CD4-positive, alpha-beta T cell treated with Interleukin-4 for 4 hours (primary cell): Measurements from ENCODE around the gene BMPR1A.

Experiments used
- DNase-seq: peaks from one replicate; pipeline ENCODE4 v3.0.0-alpha.2; 2020

The BMPR1A gene

DNA sequence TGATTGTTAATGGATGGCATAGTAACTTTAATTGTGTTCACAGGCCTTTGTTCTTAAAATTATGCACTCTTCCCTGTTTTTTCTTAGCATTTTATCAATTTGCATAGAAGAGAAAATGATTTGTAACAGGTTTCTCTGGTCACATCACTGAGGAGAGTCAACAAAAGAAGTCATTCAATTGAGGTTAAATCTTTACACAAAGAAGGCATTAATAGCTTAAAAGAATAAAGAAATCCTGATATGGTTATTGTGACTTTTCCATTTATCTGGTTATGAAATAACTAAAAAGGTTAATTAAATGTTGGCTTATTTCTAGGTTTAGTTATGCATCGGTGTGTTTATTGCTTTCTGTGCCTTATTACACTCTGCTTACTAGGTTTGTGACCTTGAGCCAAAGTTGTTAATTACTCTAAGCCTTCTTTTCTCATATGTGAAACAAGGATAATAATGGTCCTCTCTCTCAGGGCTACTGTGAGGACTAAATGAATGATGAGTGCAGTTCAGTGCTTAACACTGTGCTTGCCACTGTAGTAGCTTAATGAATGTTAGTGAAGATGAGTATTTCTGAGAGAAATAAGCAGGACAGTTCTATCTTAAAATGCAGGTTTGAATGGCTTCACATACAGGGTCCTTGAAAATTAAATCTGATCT, 12.1 kb downstream of the BMPR1A start:
- DNase-seq = no peak

DNA sequence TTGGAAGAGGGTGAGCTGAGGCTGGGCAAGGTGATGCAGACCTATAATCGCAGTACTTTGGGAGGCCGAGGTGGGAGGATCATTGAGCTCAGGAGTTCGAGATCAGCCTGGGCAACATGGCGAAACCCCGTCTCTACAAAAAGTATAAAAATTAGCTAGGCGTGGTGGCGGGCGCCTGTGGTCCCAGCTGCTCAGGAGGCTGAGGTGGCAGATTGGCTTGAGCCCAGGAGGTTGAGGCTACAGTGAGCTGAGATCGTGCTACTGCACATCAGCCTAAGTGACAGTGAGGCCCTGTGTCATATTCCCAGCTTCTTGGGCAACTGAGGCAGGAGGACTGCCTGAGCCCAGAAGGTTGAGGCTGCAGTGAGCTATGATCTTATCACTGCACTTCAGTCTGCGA, 13.6 kb downstream of the BMPR1A start:
- DNase-seq = no peak

DNA sequence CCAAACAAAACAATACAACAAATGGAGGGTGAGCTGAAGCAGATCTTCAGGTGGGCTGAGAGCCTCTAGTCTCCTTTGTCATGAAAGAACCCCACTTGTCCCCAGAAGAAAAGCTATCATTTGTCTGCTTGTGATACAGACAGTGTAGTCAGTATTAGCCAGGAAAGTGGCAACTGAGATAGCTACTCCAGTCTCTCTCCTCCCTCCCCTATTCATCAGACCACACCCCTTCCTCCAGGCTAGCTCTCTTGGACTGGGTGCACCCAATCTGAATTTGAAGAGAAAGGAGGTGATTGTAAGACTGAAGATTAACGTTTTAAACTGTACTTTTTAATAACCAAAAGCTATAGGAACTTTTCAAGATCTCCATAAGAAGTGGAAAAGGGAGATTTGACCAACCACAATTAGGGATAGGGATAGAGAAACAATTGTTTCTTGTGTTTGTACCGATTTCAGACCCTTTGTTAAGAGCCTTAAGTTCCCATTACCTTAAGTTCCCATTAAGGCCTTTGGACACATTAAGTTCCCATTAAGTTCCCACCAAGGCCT, 14.1 kb downstream of the BMPR1A start:
- DNase-seq = no peak

DNA sequence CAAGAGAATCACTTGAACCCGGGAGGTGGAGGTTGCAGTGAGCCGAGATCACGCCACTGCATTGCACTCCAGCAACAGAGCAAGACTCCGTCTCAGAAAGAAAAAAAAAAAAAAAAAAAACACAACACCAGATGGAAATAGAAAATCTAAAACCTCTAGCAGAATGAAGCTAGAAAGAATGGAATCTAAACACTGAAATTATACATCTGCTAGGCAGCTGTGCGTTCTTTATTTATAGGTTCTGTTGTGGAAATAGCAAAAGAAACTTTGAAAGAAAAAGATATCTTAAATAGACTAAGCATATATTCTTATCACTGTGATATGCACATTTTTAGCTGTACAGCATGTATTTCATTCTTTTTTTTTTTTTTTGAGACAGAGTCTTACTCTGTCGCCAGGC, 17.1 kb downstream of the BMPR1A start:
- no peak for DNase-seq

DNA sequence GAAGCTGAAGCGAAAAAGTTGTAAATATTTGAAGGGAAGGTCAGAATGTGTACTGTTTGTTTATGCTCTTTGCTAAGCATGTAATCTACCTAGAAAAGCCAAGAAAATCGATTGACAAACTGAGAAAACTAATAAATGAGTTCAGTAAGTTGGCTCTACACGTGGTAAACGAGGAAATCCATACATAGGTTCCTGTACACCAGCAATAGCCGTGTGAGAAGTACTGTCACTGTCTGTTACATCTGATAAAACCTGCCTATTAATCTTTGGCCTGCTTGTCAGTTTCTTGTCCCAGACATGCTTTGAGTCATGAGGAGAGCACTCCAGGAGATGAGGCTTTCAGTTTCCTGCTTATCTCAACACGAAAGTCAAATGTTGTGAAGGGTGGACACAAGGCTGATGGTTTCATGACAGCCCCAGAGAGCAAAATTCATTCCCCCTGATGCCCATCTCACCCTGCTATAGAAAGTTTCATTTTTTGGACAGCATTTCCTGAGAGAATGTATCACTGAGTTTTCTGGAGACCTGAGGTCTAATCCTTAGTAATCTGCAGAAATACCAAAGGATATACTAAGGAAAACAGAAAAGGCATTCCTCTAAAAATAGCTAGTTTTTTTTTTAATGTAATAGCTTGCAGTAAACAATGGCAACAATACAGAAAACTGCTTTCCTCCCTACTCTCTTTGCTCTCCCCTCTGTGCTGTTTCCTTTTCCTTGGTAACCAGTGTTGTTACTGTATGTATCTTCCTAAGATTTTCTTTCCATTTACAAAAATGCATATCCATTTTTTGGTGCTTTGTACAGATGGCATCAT, 18.8 kb downstream of the BMPR1A start:
- no peak for DNase-seq

DNA sequence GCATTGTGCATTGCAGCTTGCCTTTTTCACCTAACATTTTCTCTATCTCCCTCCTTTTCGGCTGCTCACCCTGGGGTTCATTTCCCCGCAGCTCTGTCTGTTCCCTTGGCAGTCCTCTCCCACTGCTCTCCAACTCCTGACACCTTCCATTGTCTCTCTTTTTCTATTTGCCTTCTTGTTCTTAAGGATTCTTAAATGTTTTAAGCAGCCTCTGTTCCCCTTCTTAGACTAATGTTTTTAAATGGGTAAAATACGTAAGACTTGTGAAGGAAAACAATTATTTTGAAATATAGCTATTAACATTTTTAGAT, 19.4 kb downstream of the BMPR1A start:
- no peak for DNase-seq

DNA sequence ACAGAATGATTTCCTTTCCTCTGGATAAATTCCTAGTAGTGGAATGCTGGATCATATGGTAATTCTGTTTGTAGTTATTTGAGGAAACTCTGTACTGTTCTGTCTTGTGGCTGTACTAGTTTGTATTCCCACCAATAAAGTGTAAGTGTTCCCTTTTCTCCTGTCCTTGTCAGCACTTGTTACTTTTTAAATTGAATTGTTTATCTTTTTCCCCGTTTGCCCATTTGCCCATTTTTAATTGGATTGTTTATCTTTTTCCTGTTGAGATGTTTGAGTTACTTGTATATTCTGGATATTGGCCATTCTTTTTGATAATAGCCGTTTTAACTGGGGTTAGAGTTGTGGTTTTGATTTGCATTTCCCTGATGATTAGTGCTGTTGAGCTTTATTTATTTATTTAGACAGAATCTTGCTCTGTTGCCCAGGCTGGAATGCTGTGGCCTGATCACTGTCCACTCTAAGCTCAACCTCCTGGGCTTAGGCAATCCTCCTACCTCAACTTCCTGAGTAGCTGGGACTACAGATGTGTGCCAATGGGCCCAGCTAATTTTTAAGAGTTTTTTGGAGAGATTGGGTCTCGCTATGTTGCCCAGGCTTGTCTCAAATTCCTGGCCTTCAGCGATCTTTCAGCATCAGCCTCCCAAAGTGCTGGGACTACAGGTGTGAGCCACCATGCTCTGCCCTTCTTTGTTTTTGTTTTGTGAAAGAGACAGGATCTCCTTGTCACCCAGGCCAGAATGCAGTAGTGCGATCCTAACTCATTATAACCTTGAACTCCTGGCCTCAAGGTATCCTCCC, 23.0 kb downstream of the BMPR1A start:
- no peak for DNase-seq

DNA sequence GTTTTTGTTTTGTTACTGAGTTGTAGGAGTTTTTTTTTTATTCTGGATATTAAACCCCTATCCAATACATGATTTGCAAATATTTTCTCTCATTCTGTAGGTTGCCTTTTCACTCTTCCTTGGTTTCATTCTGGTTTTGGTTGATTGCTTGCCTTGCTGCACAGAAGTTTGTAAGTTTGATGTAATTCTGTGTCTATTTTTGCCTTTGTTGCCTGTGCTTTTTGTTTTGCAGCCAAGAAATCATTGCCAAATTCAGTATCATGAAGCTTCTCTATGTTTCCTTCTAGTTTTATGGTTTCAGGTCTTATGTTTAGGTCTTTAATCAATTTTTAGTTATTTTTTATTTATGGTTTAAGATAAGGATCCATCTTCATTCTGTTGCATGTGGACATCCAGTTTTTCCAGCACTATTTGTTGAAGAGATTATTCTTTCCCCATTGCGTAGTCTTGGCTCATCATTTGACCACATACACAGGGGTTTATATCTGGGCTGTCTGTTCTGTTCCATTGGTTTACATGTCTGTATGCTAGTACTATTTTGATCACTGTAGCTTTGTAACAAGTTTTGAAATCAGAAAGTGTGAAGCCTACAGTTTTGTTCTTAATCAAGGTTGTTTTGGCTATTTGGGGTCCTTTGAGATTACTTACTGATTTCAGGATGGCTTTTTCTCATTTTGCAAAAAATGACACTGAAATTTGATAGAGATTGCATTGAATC, 26.4 kb downstream of the BMPR1A start:
- DNase-seq = no peak

DNA sequence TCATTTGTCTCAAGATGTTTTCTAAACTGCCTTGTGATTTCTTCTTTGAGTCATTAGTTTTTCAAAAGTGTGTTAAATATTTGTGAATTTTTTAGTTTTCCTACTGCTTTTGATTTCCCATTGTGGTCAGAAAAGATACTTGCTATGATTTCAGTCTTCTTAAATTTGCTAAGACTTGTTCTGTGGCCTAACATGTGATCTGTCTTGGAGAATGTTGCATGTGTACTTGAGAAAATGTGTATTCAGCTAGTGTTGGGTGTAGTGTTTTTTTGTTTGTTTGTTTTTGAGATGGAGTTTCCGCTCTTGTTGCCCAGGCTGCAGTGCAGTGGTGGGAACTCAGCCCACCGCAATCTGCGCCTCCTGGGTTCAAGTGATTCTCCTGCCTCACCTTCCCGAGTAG, 28.6 kb downstream of the BMPR1A start:
- no peak for DNase-seq

DNA sequence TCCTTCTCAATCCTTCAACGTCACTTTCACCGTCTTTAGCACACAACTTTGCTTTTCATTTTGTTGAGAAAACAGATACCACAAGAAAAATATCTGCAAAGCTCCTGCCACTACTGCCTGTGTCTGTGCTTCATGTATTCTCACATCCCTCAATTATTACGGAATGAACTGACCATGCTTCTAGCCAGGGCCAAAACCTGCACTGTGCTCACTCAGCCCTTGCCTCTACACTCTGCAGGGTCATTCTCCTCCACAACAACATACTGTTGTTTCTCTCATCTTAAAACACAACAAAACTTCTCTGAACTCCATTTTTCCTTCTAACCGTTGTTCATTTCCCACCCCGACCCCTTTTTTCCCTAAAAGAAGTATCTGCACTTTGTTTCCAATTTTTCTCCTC, 29.5 kb downstream of the BMPR1A start:
- no peak for DNase-seq

DNA sequence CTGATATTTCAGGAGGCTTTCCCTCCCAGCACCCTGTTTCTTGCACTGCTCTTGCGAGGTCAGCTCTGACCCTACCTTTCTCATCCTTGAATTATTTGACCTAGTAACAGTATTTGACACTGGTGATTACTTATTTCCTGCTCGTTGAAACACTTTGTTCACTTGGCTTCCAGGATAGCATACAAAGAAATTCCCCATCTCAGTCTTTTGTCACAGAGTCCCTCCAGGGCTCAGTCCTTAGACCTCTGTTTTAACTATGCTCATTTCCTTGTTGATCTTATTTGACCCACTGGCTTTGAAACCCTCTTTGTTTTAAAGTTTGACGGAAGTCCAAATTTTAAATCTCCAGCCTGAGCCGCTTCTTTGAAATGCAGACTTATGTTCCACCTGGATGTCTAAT, 29.9 kb downstream of the BMPR1A start:
- no peak for DNase-seq

DNA sequence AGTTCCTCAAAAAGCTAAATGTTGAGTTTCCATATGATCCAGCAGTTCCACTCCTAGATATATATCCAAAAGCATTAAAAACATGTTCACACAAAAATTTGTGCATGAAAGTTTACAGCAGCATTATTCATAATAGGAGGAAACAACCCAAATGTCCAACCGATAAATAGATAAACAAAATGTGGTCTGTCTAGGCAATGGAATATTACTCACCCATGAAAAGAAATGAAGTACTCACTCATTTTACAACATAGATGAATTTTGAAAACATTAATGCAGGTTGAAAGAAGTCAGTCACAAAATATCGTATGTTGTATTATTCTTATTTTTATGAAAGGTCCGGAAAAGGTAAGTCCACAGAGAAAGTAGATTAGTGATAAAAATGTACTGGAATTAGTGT, 34.0 kb downstream of the BMPR1A start:
- DNase-seq = no peak

DNA sequence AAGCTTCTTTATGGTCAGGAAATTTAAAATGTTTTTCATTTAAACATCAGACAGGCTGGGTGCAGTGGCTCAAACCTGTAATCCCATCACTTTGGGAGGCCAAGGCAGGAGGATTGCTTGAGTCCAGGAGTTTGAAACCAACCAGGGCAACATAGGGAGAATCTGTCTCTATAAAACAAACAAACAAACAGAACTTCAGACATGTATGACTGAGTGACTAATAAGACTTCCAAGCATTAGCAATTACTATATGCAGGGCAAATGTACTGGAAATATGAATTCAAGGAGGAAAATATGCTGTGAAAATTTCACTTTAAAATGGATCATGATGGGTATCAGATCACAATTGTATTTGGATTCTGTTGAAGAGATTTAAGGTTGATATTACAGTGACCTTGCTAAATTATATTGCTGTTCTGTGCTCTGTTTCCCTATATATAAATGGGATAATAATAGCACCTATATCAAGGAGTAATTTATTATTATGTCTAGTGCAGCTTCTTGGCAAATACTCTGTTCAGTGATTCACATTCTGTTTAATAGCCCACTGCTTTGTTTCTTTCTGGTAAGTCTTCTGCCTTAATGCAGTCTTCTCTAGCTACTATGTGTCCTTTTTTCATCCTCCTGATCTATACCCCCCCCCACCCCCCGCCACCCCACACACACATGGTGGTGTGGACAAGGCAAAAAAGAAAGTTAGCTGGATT, 36.2 kb downstream of the BMPR1A start:
- DNase-seq = no peak

DNA sequence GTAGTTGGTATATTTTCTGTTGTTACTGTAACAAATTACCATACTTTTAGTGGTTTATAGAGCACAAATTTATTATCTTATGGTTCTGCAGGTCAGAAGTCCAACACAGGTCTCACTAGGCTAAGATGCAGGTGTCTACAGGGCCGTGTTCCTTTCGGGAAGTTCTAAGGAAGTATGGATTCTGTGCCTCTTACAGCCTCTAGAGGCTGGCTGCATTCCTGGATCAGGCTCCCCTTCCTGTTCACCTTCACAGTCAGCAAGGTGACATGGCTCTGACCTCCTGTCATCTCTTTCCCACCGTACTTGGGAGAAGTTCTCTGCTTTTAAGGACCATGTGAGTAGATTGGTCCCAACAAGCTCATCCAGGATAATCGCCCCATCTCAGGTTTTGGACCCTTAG, 37.3 kb downstream of the BMPR1A start:
- no peak for DNase-seq

DNA sequence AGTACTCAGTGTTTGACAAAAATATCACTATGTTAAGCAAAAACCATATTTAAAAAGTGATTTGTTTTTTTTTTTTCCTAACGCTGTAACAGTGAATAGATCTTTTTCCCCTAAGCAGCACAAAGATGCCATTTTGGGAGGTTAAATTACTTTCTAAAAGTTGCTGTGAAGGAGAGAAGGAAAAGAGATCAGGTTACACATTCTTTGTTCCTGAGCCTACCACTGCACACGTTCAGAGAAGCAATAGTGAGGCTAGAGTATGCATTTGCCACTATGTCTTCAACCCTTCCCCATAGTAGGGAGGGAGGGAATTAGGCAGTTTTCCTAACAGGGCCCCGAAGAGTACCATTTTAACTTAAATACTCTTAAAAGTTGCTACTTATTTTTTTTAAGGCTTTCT, 38.9 kb downstream of the BMPR1A start:
- no peak for DNase-seq

DNA sequence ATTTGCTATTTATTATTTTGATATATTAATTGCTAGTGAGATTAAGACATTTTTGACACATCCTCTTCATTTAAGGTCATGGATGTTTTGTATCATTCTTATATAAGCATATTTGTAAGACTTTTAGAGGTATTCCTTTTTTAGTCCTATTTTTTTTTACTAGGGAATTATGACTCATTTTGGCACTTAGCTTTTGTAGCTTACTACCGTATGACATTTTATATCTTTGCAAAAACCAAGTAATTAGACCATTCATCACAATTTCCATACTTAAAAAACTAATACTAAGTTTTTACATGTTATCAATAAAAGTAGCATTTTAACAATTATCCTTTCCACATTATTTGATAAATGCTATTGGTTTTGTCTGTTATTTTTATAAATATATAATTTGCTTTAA, 41.6 kb downstream of the BMPR1A start:
- DNase-seq = no peak

DNA sequence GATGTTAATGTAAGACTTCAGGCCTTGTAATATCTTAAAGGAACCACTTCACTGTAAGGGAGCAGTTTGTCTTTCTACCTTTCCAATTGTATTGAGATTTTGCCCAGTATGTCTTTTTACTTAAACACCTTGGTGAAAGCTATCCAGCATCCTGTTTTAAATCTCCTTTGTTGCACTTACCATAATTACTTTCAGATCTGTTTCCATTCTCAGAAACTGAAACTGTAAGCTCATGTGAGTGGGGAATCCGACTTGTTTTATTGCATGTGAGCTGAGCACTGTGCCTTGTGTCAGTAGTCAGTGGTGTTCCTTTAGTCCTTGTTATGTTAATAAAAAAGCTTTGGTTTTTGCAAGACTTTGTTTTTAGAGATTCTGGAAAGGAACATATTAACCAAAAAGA, 42.2 kb downstream of the BMPR1A start:
- peak; percentile 1 for DNase-seq

DNA sequence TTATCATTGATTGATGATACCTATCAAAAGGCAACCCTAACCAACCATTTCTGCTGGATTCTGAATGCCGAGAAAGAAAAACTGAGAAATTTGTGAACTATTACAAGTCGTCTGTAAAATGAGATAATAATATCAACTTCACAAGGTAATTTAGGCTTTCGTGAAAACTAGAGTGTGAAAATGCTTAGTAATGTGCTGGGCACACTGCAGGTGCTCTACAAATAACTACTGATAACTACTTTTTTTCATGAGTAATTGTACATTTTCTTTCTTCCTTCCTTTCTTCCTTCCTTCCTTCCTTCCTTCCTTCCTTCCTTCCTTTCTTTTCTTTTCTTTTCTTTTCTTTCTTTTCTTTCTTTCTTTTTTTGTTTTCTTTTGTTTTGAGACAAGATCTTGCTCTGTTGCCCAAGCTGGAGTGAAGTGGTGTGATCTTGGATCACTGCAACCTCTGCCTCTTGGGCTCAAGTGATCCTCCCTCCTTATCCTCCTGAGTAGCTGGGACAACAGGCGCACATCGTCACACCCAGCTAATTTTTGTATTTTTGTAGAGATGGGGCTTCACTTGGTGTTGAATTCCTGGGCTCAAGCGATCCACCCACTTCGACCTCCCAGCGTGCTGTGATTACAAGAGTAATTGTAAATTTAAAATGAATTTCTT, 42.9 kb downstream of the BMPR1A start:
- DNase-seq = no peak

DNA sequence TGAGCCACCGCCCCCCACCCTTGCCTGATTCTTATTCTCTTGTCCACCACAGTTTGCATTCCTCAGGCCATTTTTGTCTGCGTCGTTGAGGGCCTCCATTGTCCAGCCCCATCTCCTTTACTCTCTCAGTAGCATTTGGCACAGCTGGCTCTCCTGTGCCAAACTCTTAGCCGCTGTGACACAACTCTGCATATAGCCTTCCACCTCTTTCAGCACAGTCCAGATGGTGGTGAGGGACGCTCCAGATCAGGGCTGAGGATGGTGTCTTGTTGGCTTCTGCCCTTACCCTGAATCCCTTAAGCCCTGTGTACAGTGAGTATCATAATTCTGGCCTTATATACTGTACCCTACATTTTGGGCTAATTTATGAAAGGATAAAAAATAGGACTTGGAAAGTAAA, 45.6 kb downstream of the BMPR1A start:
- DNase-seq = no peak

DNA sequence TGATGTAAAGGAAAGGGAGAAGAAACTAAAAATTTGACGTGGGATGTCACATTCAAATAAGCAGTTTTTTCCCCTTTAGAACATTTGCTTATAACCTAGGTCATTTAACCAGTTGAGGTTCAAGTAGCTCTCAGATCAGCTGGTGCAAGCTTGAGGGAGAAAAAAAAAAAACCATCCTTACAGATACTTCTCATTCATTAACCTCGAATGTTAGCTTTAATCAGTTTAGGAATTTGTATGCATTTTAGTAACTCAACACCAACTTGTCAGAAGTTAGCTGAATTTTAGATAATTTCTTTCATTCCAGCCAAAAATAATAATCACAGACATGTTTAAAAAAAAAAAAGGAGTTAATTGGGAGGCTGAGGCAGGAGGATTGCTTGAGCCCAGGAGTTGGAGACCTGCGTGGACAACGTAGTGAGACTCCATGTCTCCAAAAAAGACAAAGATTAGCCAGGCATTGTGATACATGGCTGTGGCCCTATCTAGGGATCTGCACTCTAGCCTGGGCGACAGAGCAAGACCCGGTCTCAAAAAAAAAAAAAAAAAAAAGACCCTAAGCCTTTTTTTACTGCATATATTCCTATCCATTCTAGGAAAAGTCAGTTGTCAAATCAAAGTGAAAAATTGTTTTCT, 46.2 kb downstream of the BMPR1A start:
- no peak for DNase-seq

DNA sequence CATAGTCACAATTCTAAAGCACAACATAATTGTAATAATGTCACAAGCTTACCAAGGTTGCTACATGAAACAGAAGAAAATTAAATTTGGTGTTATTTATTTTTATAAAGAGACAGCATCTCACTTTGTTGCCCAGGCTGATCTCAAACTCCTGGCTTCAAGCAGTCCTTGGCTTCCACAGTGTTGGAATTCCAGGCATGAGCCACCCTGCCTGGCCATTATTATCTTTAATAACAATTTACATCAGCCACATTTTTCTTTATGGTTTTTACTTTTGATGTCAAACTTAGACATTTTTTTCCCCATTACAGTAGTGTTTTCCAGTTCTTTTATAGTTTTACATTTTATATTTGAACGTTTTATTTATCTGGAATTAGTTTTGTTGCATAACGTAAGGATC, 46.7 kb downstream of the BMPR1A start:
- DNase-seq = no peak
